Cardiac muscle cell (in vitro differentiated cells and primary cell): ENCODE data around the gene ZSCAN4. TPM values are rescaled to one million over a fixed set of nuclear protein-coding genes. Genes with fewer than 3 reads are reported as not detected.

Experiments
- DNase-seq, 2 donors: peaks; one replicate each; pipeline versions ENCODE4 v3.0.0 to v3.0.0-alpha.2; 2010 to 2017; ENCODE audit warnings: low read depth in 1 of 2, low spot score in 1 of 2
- H3K27ac ChIP-seq: fragments of 200-600 bp; sonication (generic); 2 replicates; pipeline ENCODE4 v1.5.1; 2016
- H3K27me3 ChIP-seq: fragments of 200-600 bp; sonication (generic); 2 replicates; pipeline ENCODE4 v1.6.0; 2016; ENCODE audit warnings: control low read depth
- H3K36me3 ChIP-seq: fragments of 200-600 bp; sonication (generic); 2 replicates; pipeline ENCODE4 v1.5.1; 2016; ENCODE audit warnings: control low read depth
- H3K4me1 ChIP-seq: fragments of 200-600 bp; sonication (generic); 2 replicates; pipeline ENCODE4 v1.8.1; 2017; ENCODE audit warnings: low read depth, mild to moderate bottlenecking, mixed run types
- H3K4me3 ChIP-seq: fragments of 200-600 bp; sonication (generic); 2 replicates; pipeline ENCODE4 v1.5.1; 2016; ENCODE audit warnings: mild to moderate bottlenecking
- H3K9me3 ChIP-seq: fragments of 200-600 bp; sonication (generic); 2 replicates; pipeline ENCODE4 v1.5.1; 2017; ENCODE audit warnings: low read depth, mild to moderate bottlenecking, control low read depth
- CTCF ChIP-seq: IDR thresholded peaks from 2 replicates; pipeline ENCODE4 v1.5.1; 2012; ENCODE audit warnings: low read depth, mild to moderate bottlenecking, low read length
- polyA plus RNA-seq: library from polyadenylated mRNA; unstranded; fragments of >200 nt; fragmentation: Nextera tagmentation; extraction: Ambion mirVana; gene quantifications from 2 replicates; pipeline ENCODE4 v1.2.1, GENCODE V29; 2016
- total RNA-seq: library from RNA; depleted of rRNA; stranded (reverse); fragments of >200 nt; gene quantifications from 2 replicates; pipeline ENCODE4 v1.2.3, GENCODE V29; 2016

The ZSCAN4 gene
- total and polyA plus RNA-seq, 2 experiments from 2014 or later: not detected

- no peaks in the 10 kb centered on the region for H3K36me3 ChIP-seq
- H3K4me1 ChIP-seq: no peaks in the 10 kb centered on the region
- no peaks in the 10 kb centered on the region for H3K9me3 ChIP-seq
- no peak for TF ChIP-seq CTCF
- peaks cover 19% of the 10 kb centered on the region for H3K27me3 ChIP-seq
- no peak overlapping the region for H3K4me3 ChIP-seq
- H3K27ac ChIP-seq: peak overlapping the region; percentile 44
- DNase-seq: no peak
Measured at GRCh38 chr19:57665261-57665806, 3.4 kb upstream of the ZSCAN4 start.

- Histone ChIP-seq H3K4me1 (no peaks in the 10 kb centered on the region), H3K36me3 (no peaks in the 10 kb centered on the region), H3K9me3 (no peaks in the 10 kb centered on the region), H3K27me3 (peaks cover 8% of the 10 kb centered on the region), H3K4me3 (no peak overlapping the region), H3K27ac (no peak overlapping the region)
- no peak for TF ChIP-seq CTCF
- DNase-seq: peak in 1 of 2 donors; percentile 14
Measured at GRCh38 chr19:57667228-57667627, 1.5 kb upstream of the ZSCAN4 start.

GRCh38 chr19:57671124-57671895, 2.6 kb downstream of the ZSCAN4 start:
- Histone ChIP-seq H3K27me3 (peaks cover 20% of the 10 kb centered on the region), H3K27ac (no peak overlapping the region), H3K36me3 (no peaks in the 10 kb centered on the region), H3K4me1 (no peaks in the 10 kb centered on the region), H3K9me3 (no peaks in the 10 kb centered on the region), H3K4me3 (no peak overlapping the region)
- TF ChIP-seq CTCF: no peak
- DNase-seq: no peak

- Histone ChIP-seq H3K27ac (no peak overlapping the region), H3K9me3 (no peaks in the 10 kb centered on the region), H3K27me3 (peaks cover 32% of the 10 kb centered on the region), H3K4me1 (no peaks in the 10 kb centered on the region), H3K4me3 (no peak overlapping the region), H3K36me3 (no peaks in the 10 kb centered on the region)
- TF ChIP-seq CTCF: no peak
- no peak for DNase-seq
Measured at GRCh38 chr19:57672466-57672865, 3.7 kb downstream of the ZSCAN4 start.

DNA sequence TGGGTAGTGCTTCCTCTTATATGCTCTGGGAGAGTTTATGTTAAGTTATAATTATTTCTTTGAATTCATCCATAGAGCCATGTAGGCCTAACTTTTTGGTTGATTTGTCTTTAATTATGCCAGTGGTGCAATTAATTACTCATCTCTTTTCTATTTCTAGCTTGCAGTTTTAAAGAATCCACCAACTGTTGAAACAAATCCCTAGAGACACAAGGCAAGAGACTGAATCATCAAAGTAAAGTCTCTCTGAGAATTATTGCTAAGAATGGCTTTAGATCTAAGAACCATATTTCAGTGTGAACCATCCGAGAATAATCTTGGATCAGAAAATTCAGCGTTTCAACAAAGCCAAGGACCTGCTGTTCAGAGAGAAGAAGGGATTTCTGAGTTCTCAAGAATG, 7.1 kb downstream of the ZSCAN4 start:
- TF ChIP-seq CTCF: no peak
- Histone ChIP-seq H3K36me3 (no peaks in the 10 kb centered on the region), H3K4me1 (no peaks in the 10 kb centered on the region), H3K4me3 (no peak overlapping the region), H3K27ac (no peak overlapping the region), H3K9me3 (no peaks in the 10 kb centered on the region), H3K27me3 (peaks cover 54% of the 10 kb centered on the region)
- no peak for DNase-seq
